Measurements from ENCODE around the gene IQSEC3.
"Not testable (repeated sequence)": the region's sequence is repeated elsewhere in the genome, so short reads cannot be mapped to it uniquely, and the experiment has no call there.

GRCh38 chr12:51962-52361, 14.6 kb upstream of the IQSEC3 start:
- TF ChIP-seq EZH2 (IDR thresholded peaks at IDR 0.05; ENCODE audit: borderline replicate concordance, control insufficient read depth, low read depth, low read length); TCF7 (IDR thresholded peaks at IDR 0.05; ENCODE audit: borderline replicate concordance); RFX5 (IDR thresholded peaks at IDR 0.05; ENCODE audit: low read depth, low read length); CTCF (IDR thresholded peaks at IDR 0.05 in 2 of 3, conservative IDR thresholded peaks at IDR 0.05 in 1 of 3; ENCODE audit: control insufficient read depth in 2 of 3, extremely low read depth in 1 of 3, insufficient read depth in 1 of 3, low read depth in 3 of 3, low read length in 3 of 3); CHD2 (IDR thresholded peaks at IDR 0.05; ENCODE audit: borderline replicate concordance, low read depth, low read length); REST (IDR thresholded peaks at IDR 0.05; ENCODE audit: low read depth, low read length); ZBTB11 (CRISPR knock-in tag; IDR thresholded peaks at IDR 0.05); ASH2L (IDR thresholded peaks at IDR 0.05; ENCODE audit: borderline replicate concordance, low read depth); CREM (IDR thresholded peaks at IDR 0.05; ENCODE audit: low read depth): not testable (repeated sequence)
